ENCODE results near the gene SAE1.

The SAE1 gene

DNA sequence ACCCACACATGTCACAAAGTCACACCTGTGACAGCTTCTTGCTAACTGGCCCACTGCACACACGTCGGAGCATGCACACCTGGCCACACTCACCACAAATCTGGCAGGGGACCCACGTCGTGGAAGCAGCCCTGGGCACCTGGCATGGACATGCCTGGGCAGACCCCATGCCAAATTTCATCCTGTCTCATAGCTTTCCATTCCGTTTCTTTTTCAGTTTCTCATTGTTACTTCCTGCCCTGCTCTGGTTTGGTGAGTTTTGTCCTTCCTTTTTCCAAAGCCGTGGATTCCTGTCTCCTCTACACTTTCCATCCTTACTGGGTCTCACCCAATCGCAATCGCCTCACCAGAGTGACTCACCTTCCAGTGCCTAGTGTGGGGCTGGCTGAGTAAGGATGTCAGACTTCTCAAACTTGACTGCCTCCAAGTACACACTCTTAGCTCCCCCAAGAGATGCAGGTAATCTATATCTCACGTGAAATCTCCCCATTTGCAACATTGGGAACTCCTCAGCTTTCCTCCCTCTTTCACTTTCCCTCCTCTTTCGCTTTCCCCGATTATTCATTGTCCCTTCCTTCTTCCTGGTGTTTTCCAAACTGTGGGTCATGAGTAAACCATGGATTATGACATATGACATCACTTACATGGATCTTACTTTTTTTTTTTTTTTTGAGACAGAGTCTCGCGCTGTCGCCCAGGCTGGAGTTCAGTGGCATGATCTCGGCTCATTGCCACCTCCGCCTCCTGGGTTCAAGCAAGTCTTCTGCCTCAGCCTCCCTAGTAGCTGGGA lies 102.0 kb downstream of the SAE1 start:
- TF ChIP-seq, protein P1, sequence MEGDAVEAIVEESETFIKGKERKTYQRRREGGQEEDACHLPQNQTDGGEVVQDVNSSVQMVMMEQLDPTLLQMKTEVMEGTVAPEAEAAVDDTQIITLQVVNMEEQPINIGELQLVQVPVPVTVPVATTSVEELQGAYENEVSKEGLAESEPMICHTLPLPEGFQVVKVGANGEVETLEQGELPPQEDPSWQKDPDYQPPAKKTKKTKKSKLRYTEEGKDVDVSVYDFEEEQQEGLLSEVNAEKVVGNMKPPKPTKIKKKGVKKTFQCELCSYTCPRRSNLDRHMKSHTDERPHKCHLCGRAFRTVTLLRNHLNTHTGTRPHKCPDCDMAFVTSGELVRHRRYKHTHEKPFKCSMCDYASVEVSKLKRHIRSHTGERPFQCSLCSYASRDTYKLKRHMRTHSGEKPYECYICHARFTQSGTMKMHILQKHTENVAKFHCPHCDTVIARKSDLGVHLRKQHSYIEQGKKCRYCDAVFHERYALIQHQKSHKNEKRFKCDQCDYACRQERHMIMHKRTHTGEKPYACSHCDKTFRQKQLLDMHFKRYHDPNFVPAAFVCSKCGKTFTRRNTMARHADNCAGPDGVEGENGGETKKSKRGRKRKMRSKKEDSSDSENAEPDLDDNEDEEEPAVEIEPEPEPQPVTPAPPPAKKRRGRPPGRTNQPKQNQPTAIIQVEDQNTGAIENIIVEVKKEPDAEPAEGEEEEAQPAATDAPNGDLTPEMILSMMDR (IDR thresholded peaks at IDR 0.05; ENCODE audit: borderline replicate concordance, control extremely low read depth, extremely low read depth, insufficient read depth, missing control alignments) = no peak
- DNase-seq (ENCODE audit: low spot score) = peak; percentile 31
- in situ Hi-C loops (cut with MboI; ENCODE audit: low sequenced_read_pairs, unreplicated experiment) = no loop called here

DNA sequence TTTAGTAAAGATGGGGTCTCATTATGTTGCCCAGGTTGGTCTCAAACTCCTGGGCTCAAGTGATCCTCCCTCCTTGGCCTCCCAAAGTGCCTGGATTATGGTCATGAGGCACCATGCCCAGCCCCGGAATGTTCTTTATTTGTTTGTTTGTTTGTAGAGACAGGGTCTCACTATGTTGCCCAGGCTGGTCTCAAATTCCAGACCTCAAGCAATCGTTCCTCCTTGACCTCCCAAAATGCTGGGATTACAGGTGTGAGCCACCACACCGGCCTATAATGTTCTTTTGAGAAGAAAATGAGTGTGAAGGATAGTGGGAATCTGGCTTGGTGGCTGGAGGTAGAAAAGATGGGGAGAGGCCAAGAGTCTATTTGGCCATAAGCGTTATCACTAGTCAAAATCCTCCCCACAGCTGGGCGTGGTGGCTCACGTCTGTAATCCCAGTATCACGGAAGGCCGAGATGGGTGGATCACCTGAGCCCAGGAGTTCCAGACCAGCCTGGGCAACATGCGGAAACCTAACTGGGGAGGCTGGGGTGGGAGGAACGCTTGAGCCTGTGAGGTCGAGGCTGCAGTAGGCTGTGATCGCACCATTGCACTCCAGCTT lies 105.5 kb downstream of the SAE1 start:
- in situ Hi-C loops (cut with MboI; ENCODE audit: low sequenced_read_pairs, unreplicated experiment) = no loop called here
- TF ChIP-seq, protein P1 (IDR thresholded peaks at IDR 0.05; ENCODE audit: borderline replicate concordance, control extremely low read depth, extremely low read depth, insufficient read depth, missing control alignments) = no peak
- no peak for DNase-seq (ENCODE audit: low spot score)

DNA sequence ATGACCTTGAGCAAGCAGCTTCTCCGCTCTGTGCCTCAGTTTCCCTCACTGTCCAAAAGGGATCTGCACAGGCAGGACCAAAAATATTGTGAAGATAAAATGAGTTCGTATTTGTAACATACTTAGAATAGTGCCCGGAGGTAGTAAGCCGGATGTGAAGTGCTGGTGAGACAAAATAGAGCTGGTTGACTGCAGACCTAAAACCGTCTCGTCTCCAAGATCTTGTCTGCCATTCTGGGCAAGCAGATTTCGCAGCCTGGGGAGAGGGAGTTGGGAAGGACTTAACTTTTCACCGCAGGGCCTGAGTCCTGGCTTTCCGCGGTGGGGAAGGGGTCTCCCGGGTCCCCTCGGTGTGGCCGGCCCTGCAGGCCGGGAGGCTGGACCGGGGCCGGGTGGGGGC lies 108.5 kb downstream of the SAE1 start:
- peak; percentile 4 for DNase-seq (ENCODE audit: low spot score)
- in situ Hi-C loops (cut with MboI; ENCODE audit: low sequenced_read_pairs, unreplicated experiment) = no loop called here
- TF ChIP-seq, protein P1 (IDR thresholded peaks at IDR 0.05; ENCODE audit: borderline replicate concordance, control extremely low read depth, extremely low read depth, insufficient read depth, missing control alignments) = no peak

DNA sequence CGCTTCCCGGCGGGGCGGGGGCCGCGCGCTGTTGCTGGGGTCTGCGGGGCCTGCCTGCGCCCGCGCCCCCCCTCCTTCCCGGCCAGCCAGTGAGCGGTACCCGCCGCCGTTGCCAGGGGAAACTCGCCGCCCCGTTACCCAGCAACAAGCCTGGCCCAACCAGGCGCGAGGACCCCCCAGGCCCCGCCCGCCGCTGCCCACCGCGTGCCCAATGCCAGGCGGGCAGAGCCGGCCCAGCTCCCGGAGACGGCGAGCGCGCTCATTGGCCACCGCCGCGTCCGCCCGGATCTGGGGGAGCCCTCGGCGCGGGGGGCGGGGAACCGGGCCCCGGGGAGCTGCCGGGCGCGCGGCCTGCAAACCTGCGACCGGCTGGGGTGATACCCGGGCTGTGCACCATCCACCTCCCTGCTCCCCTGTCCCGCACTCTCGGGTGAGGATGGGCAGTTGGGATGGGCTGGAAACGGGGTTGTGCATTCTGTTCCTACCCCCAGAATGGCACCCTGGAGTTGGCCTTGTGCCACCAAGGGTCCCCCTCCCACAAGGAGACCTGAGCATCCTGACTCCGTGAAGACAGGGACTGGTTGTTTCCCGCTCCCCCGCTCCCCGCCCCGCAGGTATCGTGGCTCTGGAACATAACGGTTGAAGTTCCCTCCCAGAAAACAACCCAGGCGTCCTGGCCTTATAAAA lies 109.1 kb downstream of the SAE1 start:
- in situ Hi-C loops (cut with MboI; ENCODE audit: low sequenced_read_pairs, unreplicated experiment) = loop anchor here (5.0 kb wide), 1 partner anchor 87 kb away; no protein-coding TSS in a partner anchor

DNA sequence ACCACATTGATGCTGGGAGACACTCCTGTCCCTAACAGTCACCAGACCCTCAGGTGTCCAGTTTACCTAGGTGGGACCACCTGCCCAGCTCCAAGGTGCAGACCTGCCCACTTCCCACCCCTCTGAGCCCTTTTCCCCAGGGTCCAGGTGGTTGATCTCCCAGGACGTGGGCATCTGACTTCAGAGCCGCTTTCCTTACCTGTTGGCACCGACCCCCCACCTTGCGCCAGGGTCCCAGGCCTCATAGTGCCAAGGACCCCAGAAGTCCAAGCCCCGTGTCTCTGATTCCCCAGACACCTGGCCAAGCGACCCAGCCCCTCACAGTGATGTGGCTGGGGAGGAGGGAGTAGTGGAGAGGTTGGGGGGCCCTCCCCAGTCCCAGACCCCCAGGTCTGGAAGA lies 109.9 kb downstream of the SAE1 start:
- DNase-seq (ENCODE audit: low spot score) = no peak
- TF ChIP-seq, protein P1 (IDR thresholded peaks at IDR 0.05; ENCODE audit: borderline replicate concordance, control extremely low read depth, extremely low read depth, insufficient read depth, missing control alignments) = no peak
- in situ Hi-C loops (cut with MboI; ENCODE audit: low sequenced_read_pairs, unreplicated experiment) = loop anchor here (5.0 kb wide), 1 partner anchor 88 kb away; no protein-coding TSS in a partner anchor

More for the DNA sequence above, 109.1 kb downstream of the SAE1 start:
- TF ChIP-seq, protein P1 (IDR thresholded peaks at IDR 0.05; ENCODE audit: borderline replicate concordance, control extremely low read depth, extremely low read depth, insufficient read depth, missing control alignments) = no peak
- DNase-seq (ENCODE audit: low spot score) = peak; percentile 52
